ENCODE measurements around the gene FUT2.
"Not testable (repeated sequence)": the region's sequence is repeated elsewhere in the genome, so short reads cannot be mapped to it uniquely, and the experiment has no call there.

FUT2 gene

DNA sequence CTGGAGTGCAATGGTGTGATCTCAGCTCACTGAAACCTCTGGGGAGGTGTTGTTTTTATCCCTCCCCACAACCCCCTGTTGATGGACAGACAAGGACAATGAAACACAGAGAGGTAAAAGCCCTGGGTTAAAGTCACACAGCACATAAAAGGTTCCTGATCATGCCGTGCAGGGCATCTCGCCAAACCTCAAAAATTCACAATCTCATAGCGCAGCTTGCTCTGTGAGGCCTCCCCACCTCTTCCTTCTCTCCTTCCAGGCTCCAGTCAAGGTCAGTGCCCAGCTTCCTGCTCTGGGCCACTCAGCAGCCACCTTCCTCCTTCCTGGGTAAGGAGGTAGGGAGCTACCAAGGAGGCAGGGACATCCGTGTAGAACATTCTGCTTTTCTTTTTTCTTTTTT, 2.3 kb downstream of the FUT2 start:
- DNase-seq (ENCODE audit: low read depth in 1 of 2, low spot score in 1 of 2), result no peak

GRCh38 chr19:48702701-48703100, 6.9 kb downstream of the FUT2 start:
- DNase-seq (ENCODE audit: low read depth in 1 of 2, low spot score in 1 of 2), result no peak

DNA sequence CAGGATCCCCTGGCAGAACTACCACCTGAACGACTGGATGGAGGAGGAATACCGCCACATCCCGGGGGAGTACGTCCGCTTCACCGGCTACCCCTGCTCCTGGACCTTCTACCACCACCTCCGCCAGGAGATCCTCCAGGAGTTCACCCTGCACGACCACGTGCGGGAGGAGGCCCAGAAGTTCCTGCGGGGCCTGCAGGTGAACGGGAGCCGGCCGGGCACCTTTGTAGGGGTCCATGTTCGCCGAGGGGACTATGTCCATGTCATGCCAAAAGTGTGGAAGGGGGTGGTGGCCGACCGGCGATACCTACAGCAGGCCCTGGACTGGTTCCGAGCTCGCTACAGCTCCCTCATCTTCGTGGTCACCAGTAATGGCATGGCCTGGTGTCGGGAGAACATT, 7.5 kb downstream of the FUT2 start:
- no peak for DNase-seq (ENCODE audit: low read depth in 1 of 2, low spot score in 1 of 2)

- DNase-seq (ENCODE audit: low read depth in 1 of 2, low spot score in 1 of 2), result no peak
Observed at GRCh38 chr19:48705431-48705830, 9.7 kb downstream of the FUT2 start.

GRCh38 chr19:48708471-48708870, 12.7 kb downstream of the FUT2 start:
- no peak for DNase-seq (ENCODE audit: low read depth in 1 of 2, low spot score in 1 of 2)

DNA sequence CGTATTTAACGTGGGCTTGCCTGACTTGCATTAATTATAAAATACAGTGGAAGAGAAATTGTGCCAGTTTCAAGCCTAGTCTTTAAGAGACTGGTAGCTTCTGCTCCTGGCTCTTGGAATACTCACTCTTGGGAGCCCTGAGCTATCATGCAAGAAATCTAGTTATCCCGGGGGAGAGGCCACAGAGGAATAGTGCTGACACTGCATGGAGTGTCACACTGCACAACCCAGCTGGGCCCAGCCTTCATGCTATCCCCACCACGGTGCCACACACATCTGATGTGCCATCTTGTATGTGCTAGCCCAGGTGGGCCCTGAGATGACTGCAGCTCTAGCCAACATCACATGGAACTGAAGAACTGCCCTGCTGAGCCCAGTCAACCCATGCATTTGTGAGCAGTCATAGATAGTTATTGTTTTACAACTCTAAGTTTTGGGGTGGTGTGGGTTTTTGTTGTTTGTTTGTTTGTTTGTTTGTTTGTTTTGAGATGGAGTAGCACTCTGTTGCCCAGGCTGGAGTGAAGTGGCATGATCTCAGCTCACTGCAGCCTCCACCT, 15.4 kb downstream of the FUT2 start:
- DNase-seq (ENCODE audit: low read depth in 1 of 2, low spot score in 1 of 2), result no peak

- DNase-seq (ENCODE audit: low read depth in 1 of 2, low spot score in 1 of 2), result no peak
Observed at GRCh38 chr19:48713041-48713863, 17.5 kb downstream of the FUT2 start.

GRCh38 chr19:48713864-48714755, 18.3 kb downstream of the FUT2 start:
- peak; percentile 92 to 96 for DNase-seq (ENCODE audit: low read depth in 1 of 2, low spot score in 1 of 2)

GRCh38 chr19:48714759-48715675, 19.2 kb downstream of the FUT2 start:
- no peak for DNase-seq (ENCODE audit: low read depth in 1 of 2, low spot score in 1 of 2)

- no peak for DNase-seq (ENCODE audit: low read depth in 1 of 2, low spot score in 1 of 2)
Observed at GRCh38 chr19:48715681-48716171, 20.0 kb downstream of the FUT2 start.

- no peak for DNase-seq (ENCODE audit: low read depth in 1 of 2, low spot score in 1 of 2)
Observed at GRCh38 chr19:48716562-48717291, 21.0 kb downstream of the FUT2 start.

DNA sequence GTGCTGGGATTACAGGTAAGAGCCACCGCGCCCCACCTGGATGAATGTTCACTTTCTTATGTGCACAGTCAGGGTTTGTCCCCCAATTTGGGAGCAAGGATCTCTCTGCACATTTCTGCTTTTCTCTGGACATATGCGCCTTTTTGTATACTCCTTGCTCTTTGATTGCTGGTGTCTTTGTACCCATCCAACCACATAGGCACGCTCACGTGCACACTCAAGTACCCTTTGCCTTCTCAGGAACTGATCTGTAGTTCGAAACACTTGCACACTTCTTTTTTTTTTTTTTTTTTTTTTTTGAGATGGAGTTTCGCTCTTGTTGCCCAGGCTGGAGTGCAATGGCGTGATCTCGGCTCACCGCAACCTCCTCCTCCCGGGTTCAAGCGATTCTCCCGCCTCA, 22.3 kb downstream of the FUT2 start:
- not testable (repeated sequence) for DNase-seq (ENCODE audit: low read depth in 1 of 2, low spot score in 1 of 2)

GRCh38 chr19:48718711-48719231, 23.0 kb downstream of the FUT2 start:
- DNase-seq (ENCODE audit: low read depth in 1 of 2, low spot score in 1 of 2), result no peak

GRCh38 chr19:48719263-48720171, 23.7 kb downstream of the FUT2 start, which contains the start of gene MAMSTR:
TSS of gene MAMSTR (minus strand) at chr19:48719725. CDS start at chr19:48719031, 694 bp downstream.
- DNase-seq (ENCODE audit: low read depth in 1 of 2, low spot score in 1 of 2), result no peak

GRCh38 chr19:48720251-48720612, 24.5 kb downstream of the FUT2 start:
- DNase-seq (ENCODE audit: low read depth in 1 of 2, low spot score in 1 of 2), result no peak

DNA sequence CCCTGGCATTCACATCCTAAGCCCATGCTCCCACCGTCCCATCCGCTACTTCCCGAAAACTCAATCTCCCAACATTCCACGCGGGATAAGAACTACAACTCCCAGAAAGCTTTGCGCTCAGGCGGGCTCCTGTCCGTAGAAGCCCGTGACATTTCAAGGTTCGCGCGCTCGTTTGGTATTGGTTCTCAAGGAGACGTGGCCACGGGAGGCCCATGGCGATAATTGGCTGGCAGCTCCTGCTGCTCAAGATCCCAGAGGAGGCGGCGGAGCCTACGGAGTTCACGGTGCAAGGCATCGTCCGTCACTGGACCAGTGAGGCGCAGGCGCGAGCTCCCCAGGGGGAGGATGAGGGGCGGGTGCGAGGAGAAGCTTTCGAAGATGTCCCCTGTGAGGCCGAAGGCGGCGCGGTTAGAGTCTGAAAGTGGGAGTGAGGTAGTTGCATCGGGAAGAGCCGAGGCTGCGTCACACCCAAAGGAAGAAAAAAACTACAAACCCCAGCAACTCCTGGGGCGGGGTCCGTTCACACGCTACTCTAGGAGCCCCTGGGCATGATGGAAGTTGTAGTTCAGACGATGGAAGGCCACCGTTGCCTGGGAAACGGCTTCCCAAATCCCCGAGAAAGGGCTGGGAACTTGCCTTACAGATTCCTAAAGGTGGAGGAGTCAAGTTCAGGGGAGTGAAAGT, 25.0 kb downstream of the FUT2 start:
- DNase-seq (ENCODE audit: low read depth in 1 of 2, low spot score in 1 of 2), result peak; percentile 75 to 93

DNA sequence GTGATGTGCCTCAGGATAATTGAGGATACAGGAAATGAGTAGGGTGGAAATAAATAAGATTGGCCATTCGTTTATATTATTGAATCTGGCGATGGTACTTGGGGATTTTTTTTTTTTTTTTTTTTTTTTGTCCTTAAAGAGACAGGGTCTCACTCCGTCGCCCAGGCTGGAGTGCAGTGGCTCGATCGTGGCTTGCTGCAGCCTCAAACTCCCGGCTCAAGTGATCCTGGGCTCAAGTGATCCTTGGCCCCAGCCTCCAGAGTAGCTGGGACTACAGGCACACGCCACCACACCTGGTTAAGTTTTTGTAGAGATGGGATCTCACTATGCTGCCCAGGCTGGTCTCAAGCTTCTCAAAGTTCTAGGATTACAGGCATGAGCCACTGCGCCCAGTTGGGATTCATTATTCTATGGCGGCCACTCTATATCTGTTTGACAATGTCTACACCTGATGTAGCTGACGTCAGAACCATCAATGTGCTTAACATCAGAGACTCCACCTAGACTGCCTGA, 26.5 kb downstream of the FUT2 start:
- no peak for DNase-seq (ENCODE audit: low read depth in 1 of 2, low spot score in 1 of 2)
